Measurements from ENCODE around the gene DMD.

DMD gene

GRCh38 chrX:31255310-31256033 is 1955.9 kb downstream of the DMD start:
- no peak for DNase-seq

GRCh38 chrX:31252133-31252532 is 1959.2 kb downstream of the DMD start:
- no peak for DNase-seq

GRCh38 chrX:31251336-31251735 is 1960.0 kb downstream of the DMD start:
- DNase-seq = no peak

DNA sequence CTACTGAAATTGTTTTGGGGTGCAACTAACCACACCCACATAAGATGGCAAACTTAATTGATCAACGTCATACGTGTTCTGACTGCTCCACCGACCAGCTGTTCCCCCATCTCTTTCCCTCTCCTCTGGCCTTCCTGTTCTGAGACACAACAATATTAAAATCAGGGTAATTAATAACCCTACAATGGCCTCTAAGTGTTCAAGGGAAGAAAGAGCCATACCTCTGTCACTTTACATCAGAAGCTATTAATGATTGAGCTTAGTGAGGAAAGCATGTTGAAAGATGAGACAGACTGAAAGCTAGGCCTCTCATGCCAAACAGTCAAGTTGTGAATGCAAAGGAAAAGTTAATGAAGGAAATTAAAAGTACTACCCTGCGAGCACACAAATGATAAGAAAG is 1965.6 kb downstream of the DMD start:
- DNase-seq = no peak

DNA sequence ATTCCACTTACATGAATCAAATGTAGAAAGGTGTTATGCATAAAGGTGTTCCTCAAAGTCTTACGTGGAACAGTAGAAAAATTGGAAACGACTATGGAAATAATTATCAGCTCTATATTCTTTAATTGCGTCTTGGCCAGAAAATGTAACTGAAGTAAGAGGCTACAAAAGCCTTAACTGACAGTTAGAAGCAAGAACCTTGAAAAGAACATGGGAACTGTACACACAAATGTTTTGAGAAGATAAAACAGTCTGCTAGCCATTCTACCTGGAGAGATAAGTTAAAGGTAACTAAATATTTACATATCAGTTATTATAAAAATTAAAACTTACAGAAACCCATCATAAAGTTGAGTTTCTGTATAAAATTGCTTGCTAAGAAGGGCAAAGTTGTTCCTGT is 1967.5 kb downstream of the DMD start:
- DNase-seq = no peak

DNA sequence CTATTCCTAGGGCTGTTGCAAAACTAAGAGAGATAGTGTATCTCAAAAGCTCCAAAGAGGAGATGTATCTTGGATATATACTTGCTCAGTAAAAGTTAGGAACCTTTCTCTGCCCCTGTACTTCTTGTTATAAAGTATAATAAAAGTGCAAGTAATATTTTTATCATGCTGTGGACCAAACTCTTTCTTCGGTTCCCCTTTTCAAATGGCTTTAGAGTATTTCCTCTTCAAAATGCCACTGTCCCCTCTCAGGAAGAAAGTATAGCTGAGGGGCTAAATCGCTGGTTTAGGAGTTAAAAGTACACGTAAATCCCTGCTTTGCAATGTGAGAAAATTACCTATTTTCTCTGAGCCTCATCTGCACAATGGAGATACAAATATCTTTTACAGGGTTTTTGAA is 1970.4 kb downstream of the DMD start:
- DNase-seq = no peak

- no peak for DNase-seq
Measured at GRCh38 chrX:31237189-31237588, 1974.2 kb downstream of the DMD start.

GRCh38 chrX:31236231-31236630 is 1975.1 kb downstream of the DMD start:
- DNase-seq = no peak

DNA sequence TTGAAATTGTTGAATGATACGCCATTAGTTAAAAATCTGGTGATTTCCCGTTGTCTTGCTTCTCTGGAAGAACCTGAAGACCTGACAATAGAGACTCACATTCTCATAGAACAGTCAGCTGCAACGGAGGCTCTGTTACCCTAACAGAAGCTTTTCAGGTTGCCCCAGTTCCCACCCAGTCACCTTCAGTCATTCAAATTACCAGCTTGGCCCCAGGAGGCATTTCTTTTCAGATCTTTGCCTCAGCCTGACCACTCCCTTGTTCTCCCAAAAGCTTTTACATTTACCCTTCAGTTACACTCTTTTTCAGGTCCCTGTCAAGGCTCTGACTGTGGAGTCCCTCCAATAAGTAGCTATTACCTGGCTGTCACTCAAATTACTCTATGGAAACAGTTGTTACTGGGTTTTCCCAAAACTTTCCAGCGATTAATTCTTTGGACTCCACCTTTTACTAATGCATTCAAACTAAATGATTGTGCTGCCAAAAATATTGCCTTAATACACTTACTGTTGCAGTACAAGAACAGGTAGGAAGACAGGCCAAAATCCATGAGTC is 1977.3 kb downstream of the DMD start:
- no peak for DNase-seq

DNA sequence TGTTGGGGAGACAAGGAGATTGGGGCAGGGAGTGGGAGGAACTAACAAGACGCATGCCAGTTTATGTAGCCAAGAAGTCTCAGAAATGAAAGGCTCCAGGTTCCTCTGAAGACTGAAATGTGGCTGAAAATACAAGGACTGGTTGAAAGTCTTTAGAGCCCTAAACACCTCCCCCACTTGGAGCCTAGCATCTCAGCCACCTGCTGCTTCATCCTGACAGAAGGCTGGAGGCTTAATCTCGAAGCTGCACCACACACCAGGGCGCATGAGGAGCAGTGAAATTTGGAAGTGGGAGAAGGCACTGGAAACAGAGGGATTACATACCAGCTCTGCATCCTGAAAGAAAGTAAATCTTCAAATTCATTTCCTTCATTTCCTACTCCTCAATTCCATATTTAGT is 1978.8 kb downstream of the DMD start:
- no peak for DNase-seq

GRCh38 chrX:31228909-31229308 is 1982.4 kb downstream of the DMD start:
- DNase-seq = no peak

DNA sequence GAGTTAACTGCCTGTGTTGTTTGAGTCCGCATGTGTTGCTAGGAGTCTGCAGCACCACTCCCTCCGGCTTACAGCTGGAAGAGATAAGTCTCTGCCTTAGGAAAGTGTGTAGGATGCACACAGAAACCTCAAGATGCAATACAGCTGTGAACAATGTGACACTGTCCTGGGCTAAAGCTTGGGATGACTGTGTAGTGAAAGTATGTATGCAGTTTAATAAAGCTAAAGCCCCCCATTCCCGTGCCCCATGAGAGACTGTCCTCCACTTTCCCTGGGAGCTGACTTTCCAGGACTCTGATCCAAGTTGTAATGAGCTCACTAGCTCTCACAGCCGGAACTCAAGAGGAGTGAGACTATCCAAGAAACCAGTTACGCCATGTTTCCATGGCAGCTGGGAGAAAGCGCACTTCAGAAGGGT is 1982.9 kb downstream of the DMD start:
- peak; percentile 77 for DNase-seq

GRCh38 chrX:31227250-31227649 is 1984.1 kb downstream of the DMD start:
- DNase-seq = no peak

GRCh38 chrX:31225819-31226218 is 1985.5 kb downstream of the DMD start:
- no peak for DNase-seq

- no peak for DNase-seq
Measured at GRCh38 chrX:31224381-31225012, 1986.9 kb downstream of the DMD start.

GRCh38 chrX:31223817-31224216 is 1987.5 kb downstream of the DMD start:
- DNase-seq = no peak

GRCh38 chrX:31222946-31223345 is 1988.4 kb downstream of the DMD start:
- DNase-seq = no peak

DNA sequence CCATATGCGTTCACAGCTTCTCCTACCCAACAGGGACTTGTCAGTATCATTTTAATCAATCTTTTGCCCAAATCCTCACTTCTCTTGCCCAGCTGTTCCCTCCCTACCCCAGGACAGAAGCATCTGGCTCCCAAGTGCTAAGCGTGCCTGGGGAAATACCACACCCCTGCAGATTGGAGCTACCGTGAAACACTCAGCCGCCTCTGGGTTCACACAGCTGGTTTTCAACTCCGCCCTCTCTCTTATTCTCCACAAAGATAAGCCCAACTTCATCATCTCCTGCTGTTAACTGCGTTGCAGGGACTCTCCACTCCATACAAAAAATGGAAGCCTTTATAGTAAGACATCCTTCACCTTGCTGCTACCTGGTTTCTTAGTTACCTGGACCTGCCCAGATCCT is 1992.2 kb downstream of the DMD start:
- DNase-seq = no peak

- no peak for DNase-seq
Measured at GRCh38 chrX:31217084-31217483, 1994.3 kb downstream of the DMD start.

DNA sequence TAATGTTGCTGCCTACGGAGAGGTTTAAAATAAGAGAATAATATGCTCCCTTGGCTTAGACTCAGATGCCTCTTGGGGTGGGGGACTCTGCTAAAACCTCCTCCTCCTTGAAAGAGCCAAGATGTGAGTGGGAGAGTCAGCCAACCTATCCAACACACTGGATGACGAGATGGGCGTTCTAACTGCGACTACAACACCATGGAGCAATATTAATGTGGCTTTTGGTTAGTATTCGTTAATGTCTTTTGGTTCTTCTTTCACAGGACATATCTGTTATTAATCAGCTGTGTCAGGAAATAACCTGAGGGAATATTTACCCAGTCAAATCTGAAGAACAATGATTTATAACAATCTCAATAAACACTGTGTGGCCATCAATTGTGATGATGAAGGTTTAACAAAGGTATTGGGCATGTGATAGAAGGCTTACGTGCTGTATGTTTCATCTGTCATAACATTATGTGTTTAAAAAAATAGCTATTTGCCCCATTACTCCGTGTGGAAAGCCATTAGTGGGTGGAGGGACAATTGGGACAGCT is 1996.0 kb downstream of the DMD start:
- no peak for DNase-seq

DNA sequence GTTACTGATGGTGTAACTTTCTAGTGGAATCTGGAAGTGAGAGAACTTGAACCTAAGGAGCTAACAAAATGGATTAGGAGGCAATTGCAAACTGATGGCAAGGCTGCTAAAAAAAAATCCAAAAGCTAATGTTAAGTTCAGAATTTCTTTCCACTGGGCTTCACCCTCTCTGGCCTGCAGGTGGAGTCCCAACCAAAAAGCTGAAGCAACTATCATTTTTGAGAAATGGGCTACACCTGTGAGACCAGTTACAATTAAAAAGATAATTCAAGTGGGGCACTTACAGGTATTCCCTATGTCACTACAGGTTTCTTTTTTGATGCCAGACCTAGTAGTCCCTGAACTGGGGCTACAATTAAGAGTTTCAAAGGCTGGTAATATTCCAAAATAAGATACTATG is 1997.4 kb downstream of the DMD start:
- DNase-seq = no peak

DNA sequence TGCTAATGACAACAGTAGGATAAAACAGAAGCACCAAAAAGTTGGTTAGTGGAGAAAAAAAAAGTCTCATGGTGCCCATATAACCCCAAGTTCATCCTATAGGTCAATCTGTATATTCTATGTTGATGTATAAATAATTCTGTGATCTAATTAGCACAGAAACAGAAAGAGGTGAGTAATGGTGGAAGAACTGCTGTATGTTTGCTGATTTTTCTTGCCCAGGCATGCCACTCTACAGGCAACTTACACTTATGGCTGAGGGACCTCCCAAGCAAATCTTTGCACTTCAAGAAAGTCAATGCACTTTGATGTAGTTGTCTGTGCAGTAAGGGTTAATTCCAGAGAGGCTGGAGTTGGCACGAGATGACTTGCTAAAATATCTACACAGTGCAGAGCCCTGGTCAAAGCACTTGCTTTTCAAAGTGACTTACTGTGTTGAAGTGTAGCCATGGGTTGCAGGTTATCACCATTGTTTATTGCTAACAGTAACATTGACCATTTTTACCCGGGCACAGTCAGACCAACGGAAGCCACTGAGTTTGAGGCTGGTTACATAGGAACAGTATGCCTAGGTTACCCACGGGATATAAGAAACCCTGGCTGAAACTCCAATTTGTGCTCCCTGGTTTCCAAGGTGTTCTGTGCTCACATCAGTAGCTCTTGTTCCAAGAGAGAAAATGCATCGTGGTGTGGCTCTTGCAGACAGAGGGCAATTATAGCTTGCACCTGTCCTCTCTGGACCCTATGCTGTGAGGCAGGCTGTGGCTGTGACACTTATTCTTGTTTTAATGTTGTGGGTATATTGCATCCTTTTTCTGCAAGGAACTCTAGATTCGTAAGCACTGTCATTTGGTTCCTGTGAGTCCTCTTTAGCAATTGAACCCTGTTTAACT is 1998.2 kb downstream of the DMD start:
- DNase-seq = no peak

- DNase-seq = no peak
Measured at GRCh38 chrX:31209005-31209628, 2002.2 kb downstream of the DMD start.

Data from left hindlimb (tissue), 1 donor.